Activated CD8-positive, alpha-beta memory T cell treated with anti-CD3 and anti-CD28 coated beads for 1 hour (primary cell): ENCODE data around the gene SYTL1.
A peak's percentile ranks its signal among the peaks of the same experiment; 100 is the strongest.
"Not testable (repeated sequence)": the region's sequence is repeated elsewhere in the genome, so short reads cannot be mapped to it uniquely, and the experiment has no call there.

Experiments
- DNase-seq, 2 donors: peaks; one replicate each; pipeline ENCODE4 v3.0.0-alpha.2; 2020; ENCODE audit warnings: low read depth in 1 of 2; ENCODE audit errors: extremely low read depth in 1 of 2

The SYTL1 gene

GRCh38 chr1:27381969-27382762 lies 40.3 kb downstream of the SYTL1 start:
- no peak for DNase-seq

DNA sequence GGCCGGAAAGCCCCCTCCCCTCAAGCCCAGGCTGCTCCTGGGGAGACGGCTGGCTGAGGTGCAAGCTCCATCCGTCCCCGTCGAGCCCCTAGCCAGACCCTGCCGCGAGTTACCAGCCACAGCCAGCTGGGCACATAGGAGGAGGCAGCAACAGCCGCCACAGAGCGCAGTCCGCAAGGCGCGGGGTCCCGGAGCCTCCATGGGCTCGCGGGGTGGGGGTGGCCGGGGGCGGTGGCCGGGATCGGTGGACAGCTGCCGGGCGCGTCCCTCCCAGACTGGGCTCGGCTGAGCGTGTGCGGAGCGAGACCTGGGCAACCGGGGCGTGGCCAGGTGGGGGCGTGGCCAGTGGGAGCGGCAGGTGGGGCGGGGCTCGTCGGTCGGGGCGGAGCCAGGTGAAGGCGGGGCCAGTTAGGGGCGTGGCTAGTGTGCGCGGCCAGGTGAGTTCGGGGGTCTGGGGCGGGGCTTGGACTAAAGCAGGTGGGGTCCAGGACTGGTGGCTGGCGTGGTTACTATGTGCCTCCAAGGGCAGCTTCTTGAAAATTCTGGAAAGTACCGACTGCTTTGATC lies 41.3 kb downstream of the SYTL1 start, which contains the start of gene CD164L2:
Gene CD164L2 (minus strand): TSS at position 295 of the 567 bp plus-strand sequence. CDS start 94 bp downstream, at position 201.
- no peak for DNase-seq

DNA sequence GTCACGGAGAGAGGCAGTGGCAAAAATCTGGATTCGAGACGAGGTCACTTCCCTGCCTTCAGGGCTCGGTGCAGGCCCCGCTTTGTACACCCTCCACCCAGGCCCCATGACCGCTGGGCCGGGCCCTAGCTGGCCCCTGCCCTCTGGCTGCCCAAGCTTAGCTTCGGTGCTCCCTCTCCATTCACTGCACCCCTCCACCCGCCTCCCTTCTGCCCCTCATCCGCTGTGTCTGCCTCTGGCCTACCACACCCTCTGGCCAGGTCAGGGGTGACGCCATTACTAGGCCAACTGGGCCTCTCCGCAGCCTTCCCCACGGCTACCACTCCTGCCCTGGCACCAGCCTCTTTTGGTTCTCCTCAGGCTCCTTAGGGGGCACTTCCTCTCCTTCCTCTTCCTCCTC lies 41.8 kb downstream of the SYTL1 start:
- no peak for DNase-seq

DNA sequence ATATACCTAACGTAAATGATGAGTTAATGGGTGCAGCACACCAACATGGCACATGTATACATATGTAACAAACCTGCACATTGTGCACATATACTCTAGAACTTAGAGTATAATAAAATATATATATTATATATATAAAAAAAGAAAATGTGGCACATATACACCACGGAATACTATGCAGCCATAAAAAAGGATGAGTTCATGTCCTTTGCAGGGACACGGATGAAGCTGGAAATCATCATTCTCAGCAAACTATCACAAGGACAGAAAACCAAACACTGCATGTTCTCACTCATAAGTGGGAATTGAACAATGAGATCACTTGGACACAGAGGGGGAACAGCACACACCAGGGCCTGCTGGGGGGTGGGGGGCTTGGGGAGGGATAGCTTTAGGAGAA lies 43.0 kb downstream of the SYTL1 start:
- DNase-seq = not testable (repeated sequence)

GRCh38 chr1:27388337-27389005 lies 46.6 kb downstream of the SYTL1 start:
- peak in 1 of 2 donors; percentile 59 for DNase-seq

DNA sequence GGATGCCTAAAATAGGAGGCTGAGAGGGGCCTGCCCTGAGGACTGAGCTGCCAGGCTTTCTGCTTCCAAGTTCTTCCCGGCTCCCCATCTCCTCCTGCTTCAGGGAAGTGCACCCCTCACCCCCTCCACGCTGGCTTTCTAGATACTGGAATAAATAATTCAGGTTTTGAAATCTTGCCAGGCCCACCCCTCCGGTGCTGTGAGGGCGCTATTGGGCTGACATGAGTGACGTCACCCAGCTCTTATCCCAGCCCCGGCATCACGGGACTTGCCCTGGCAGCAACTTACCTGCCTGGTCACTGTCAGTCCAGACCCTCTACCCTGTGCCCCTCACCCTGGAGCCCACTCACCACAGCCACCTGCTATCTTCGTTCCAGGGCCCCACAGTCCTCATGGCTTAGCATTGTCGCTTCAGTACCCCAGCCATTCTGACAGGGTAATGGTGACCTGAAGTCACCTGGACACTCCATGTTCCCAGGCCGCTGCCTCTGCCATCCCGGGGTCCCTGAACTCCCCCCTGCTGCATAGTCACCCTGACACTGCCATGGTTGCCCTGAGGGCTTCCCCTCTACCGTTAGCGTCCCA lies 49.8 kb downstream of the SYTL1 start:
- DNase-seq = no peak

DNA sequence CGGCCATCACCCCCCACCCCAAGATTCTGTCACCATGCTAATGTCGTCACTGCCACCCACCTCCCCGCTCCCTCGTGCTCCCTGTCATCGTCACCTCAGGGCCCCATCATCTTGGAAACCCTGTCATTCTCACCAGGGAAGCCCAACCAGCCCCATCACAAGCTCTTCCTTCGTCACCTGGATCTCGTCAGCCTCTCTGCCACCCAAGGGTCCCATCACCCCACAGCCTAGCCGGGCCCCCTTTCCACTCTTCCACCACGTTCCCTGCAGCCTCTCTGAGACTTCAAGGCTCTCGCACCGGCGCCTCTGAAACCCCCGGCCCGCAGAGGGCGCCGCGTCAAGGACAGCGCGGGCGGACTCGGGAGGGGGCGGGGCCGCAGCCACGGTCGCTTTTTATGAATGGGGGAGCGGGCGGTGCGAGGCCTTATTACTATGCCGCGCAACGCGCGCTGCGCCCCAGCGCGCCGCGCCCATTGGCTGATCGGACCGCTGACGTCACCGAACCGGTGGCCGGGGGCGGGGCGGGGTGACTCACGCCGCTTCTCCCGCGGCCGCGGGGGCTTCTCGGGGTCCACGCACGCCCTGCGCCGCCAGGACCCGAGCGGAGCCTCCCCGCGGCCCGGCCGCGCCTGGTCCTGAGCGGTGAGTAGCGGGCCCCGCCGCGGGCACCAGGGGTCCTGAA lies 50.4 kb downstream of the SYTL1 start, which contains the start of gene GPR3:
Gene GPR3 (plus strand): TSS at position 527 of the 682 bp plus-strand sequence. CDS start 1,177 bp downstream, outside the sequence.
- peak; percentile 80 to 86 for DNase-seq

GRCh38 chr1:27392778-27393635 lies 51.2 kb downstream of the SYTL1 start:
- no peak for DNase-seq

DNA sequence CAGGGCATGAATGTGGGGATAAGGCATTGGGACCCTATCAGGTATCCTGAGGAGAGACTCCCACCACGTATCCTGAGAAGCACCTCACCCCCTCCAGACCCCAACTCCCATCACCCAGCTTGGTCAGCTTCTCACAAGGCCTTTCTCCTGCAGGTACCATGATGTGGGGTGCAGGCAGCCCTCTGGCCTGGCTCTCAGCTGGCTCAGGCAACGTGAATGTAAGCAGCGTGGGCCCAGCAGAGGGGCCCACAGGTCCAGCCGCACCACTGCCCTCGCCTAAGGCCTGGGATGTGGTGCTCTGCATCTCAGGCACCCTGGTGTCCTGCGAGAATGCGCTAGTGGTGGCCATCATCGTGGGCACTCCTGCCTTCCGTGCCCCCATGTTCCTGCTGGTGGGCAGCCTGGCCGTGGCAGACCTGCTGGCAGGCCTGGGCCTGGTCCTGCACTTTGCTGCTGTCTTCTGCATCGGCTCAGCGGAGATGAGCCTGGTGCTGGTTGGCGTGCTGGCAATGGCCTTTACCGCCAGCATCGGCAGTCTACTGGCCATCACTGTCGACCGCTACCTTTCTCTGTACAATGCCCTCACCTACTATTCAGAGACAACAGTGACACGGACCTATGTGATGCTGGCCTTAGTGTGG lies 51.9 kb downstream of the SYTL1 start:
- DNase-seq = no peak

- no peak for DNase-seq
Measured at GRCh38 chr1:27394282-27394658, 52.4 kb downstream of the SYTL1 start.

DNA sequence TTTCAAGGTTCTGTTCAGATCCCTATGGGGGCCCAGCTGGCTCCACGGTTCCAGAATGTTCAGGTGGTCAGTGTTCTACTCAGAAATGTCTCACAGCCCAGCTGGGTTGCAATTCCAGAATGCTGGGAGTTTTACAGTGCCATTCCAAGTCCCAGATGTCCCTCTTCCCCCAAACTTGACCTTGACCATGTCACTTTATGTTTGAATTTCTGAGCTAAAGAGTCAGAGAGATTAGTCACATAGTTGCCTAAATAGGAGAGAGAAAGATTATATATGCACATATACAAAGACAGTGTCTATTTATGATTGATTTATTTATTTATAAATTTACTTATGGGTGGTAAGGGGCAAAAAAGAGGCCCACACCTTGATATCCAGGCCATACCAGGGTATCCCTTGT lies 53.1 kb downstream of the SYTL1 start:
- no peak for DNase-seq

- peak; percentile 60 to 64 for DNase-seq
Measured at GRCh38 chr1:27395441-27396195, 53.8 kb downstream of the SYTL1 start.

DNA sequence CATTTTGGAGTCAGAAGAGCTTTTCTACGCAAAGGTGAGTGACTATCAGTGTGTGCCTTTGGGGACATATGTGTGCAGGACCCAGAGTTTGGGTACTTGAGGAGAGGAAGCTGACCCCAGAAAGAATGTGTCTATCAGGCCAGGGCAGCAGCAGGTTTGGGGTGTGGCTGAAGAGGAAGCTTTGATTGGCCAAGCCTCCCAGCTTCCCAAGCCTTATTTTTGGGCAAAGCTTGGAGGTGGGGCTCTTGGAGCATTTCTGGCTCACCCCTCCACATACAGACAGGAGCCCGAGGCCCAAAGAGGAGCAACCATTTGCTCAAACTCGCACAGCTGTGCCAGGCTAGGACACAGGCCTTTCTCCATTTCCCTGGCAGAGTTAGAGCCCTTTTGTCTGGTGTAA lies 55.3 kb downstream of the SYTL1 start:
- DNase-seq = no peak

DNA sequence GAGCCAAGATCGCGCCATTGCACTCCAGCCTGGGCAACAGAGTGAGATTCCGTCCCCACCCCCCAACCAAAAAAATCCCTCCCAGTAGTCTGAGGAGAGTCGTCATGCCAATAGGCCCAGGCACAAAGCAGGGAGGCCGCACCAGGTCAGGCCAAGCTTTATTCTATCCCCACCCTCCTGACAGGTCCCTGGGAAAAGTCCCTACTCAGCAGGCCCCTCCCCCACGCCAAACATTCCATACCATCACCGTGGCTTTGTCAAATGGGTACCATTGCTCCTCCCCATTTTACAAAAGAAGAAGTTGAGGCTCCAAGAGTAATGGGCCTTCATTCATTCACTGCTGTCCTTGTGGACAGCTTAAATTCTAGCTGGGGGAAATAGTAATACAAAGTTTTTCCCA lies 55.9 kb downstream of the SYTL1 start:
- DNase-seq = no peak

DNA sequence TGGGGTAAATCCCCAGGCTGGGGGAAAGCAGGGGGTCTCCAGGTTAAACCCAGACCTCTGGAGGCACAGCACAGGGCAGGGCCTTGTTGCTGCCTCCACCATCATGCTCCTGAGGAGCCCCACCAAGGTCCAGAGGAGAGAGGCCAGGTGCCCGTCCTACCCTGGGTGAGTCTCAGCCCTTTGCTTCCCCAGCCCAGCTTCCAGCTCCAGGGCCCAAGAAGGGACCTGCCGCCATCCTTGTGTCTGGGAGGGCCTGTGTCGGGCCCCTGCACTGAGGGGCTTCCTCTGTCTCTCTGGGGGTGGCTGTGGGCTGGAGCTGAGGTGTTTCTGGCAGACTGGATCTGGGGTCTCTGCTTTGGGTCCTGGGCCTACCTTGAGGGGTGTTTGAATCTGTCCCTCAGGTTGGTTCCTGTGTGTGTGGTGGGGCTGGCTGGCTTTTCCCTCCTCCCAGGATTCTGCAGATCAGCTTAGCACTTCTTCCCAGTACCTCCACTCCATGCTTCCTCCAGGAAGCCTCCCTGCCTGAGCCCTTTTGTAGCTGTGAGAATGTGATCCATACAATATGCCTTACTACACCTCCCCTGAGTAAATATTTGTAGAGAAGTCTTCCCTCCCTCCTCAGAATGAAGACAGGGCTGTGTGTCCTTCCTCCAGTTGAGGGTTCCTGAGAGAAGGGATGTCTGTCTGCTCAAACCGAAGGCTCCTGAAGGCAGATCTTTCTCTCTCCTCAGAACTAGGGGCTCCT lies 56.8 kb downstream of the SYTL1 start:
- no peak for DNase-seq

DNA sequence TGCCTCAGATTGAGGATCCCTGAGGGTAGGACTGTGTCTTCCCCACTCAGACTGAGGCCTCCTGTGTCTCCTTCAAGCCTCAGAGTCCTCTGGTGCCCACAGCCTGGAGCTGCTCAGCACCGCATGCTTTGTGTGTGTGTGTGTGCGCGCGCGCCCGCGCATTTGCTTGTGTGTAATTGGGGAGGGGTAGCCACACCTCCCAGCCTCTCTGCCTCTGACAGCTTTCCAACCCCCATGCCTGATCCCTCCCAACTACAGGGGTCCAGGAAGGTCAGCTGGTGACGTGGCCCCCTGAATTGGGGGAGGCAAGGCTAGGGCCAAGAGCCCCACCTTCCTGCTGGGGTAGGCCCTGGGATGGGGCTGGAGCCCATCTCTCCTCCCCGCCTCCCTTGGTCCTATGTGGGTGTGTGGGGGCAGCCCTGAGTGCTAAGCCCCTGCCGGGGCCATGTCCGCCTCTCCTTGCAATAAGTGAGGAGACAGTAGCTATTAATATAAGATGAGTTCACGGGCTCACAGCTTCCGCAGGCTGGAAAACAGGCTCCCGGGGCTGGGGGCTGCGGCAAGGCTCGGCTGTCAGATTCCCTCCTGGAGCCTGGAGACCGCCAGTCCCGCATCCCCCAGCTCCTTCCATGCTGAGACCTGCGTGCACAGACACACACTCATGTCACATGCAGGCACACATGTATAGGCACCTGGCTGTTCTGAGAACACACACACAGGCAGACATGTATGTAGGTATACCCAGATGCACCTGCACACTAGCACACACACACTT lies 57.6 kb downstream of the SYTL1 start:
- DNase-seq = no peak
